Left kidney (tissue), 2 donors: ENCODE results near the gene RPS6KC1. TPM values are rescaled to one million over a fixed set of nuclear protein-coding genes. Genes with fewer than 3 reads are reported as not detected.
A peak's percentile ranks its signal among the peaks of the same experiment; 100 is the strongest.
"Not testable (repeated sequence)": the region's sequence is repeated elsewhere in the genome, so short reads cannot be mapped to it uniquely, and the experiment has no call there.

ENCODE experiments used
- DNase-seq: peaks from one replicate; pipeline ENCODE4 v3.0.0-alpha.2; 2013
- polyA plus RNA-seq: library from polyadenylated mRNA; unstranded; fragments of 120-200 nt; gene quantifications from one replicate; pipeline ENCODE4 v1.2.1, GENCODE V29; 2013; ENCODE audit not compliant: insufficient read length

RPS6KC1 gene
- polyA plus RNA-seq, 1 donor, result 25.0 TPM

GRCh38 chr1:213053455-213053854, 2.4 kb downstream of the RPS6KC1 start:
- no peak for DNase-seq

DNA sequence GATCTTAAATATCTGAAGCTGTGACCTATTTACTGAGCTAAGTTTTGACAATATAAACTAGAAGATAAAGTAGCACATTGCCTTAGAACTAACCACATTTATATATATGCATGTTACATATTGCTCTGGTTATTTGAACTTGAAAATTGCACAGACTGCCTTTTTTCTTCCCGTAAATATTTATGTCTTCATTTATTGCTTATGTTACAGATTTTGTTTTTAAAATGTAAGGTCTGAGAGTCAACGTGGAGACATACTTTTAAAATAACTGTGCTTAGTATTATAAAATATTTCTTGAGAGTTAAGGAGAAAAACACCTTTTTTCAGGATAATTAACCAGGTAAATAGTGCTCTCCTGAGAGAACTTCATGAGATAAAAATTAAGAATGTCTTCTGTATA, 3.1 kb downstream of the RPS6KC1 start:
- no peak for DNase-seq

- no peak for DNase-seq
Measured at GRCh38 chr1:213054733-213055591, 3.9 kb downstream of the RPS6KC1 start.

GRCh38 chr1:213055767-213056166, 4.7 kb downstream of the RPS6KC1 start:
- no peak for DNase-seq

DNA sequence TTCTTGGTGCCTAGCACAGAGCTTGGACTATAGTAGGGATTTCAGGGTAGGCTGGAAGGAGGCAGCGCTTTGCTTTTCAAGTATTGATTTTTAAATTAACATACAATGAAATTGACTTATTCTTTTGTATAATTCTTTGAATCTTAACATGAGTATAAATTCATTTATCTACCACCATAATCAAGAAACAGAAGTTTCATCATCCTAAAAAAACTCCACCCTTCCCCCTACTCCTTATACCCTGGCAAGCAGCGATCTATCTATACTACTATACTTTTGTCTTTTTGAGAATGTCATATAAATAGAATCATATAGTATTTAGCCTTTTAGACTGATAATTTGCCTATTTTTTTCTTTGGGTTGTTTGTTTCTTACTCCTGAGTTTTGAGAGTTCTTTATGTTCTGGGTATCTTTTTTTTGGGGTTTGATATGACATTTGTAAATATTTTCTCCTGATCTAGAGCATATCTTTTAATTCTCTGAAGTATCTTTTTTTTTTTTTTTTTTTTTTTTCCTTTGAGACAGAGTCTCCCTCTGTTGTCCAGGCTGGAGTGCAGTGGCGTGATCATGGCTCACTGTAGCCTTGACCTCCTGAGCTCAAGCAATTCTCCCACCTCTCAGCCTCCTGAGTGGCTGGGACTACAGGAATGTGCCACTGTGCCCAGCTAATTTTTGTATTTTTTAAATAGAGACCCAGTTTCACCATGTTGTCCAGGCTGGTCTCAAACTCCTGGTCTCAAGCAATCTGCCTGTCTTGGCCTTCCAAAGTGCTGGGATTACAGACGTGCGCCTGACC, 6.4 kb downstream of the RPS6KC1 start:
- DNase-seq, result no peak

- no peak for DNase-seq
Measured at GRCh38 chr1:213060836-213061235, 9.8 kb downstream of the RPS6KC1 start.

- no peak for DNase-seq
Measured at GRCh38 chr1:213061263-213061662, 10.2 kb downstream of the RPS6KC1 start.

GRCh38 chr1:213065800-213066199, 14.8 kb downstream of the RPS6KC1 start:
- no peak for DNase-seq

DNA sequence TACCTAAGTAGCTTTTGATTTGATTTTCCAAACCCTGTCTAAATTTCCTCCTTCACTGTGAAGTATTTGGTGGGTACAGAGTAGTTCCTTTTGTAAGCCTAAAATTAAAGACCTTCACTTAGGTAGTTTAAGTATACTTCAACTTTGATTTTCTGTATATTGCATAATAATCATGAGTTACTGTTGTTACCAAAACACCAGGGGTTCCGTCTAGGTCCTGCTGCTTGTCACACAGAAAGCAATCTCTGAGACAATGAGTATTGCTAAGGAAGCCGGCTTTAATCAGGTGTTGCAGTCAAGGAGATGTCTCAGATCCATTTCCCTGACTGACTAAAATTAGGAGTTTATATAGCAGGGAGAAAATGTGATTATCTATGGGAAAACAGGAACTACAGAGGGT, 15.3 kb downstream of the RPS6KC1 start:
- DNase-seq, result no peak

- no peak for DNase-seq
Measured at GRCh38 chr1:213067352-213067751, 16.3 kb downstream of the RPS6KC1 start.

DNA sequence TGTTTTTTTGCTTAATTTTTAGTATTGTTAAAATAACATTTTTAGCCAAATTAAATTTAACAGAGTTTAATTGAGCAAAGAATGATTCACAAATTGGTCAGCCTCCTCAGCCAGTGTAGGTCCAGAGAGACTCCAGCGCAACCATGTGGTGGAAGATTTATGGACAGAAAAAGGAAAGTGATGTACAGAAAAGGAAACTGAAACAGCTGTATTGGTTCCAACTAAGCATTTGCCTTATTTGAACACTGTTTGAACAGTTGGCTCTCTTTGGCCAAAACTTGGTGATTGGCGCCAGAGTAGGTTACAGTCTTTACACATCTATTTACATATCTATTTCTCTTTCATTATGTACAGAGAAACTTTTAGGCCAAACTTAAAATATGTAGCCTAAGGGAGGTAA, 19.4 kb downstream of the RPS6KC1 start:
- DNase-seq, result peak; percentile 30

DNA sequence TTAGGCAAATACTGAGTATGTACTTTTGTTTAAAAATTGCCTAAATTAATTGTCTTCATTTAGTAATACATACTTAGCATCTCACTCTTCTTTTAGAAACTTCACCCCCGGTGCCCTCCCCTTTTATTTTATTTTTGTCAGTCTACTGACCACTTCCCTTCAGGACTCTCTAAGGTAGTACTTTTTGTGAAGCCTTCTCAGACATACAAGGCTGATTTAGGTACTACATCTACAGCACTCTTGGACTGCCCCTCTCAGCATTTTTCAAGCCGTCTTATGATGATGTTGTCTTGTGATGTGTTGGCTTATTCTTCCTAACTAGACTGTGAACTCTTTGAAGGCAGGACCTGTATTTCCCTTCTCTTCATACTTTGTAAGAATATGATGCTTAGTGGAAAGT, 24.7 kb downstream of the RPS6KC1 start:
- DNase-seq, result no peak

- no peak for DNase-seq
Measured at GRCh38 chr1:213082420-213083111, 31.5 kb downstream of the RPS6KC1 start.

GRCh38 chr1:213083112-213083445, 32.0 kb downstream of the RPS6KC1 start:
- DNase-seq, result no peak

DNA sequence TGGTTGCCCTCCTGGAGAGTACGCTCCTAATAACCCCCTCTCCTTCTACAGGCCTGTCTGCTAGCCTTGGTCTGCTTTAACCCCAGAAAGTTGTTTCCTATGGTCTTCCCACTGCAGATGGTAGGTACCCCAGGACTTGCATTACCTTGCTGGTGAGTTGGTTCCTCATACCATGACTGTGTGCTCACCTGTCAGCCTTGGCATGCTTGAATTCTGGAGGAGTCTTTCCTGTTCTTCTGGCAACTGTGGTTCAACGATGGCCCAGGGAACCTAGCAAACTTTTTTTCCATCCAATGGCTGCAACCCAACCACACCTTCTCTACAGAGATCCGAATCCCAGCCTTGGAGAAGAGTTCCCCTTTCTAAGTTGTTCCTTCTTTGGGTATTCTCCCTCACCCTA, 36.9 kb downstream of the RPS6KC1 start:
- DNase-seq, result no peak

- no peak for DNase-seq
Measured at GRCh38 chr1:213089924-213090677, 39.1 kb downstream of the RPS6KC1 start.

DNA sequence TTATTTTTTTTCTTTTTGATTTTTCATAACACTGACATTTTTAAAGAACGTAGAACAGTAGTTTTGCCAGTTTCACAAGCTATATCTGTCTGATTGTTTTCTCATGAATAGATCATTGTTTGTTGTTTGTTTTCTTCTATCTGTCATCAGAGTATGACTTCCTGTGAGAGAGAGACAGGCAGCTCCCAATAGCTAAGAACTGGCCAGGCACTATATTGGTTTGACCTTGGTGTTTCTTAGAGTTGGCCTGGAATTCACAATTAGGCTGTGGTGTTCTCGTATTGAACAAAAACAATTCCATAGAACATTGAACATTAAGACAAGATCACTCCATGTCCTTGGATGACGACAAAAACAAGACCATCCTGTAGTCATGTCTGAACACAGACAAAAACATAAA, 43.4 kb downstream of the RPS6KC1 start:
- DNase-seq, result no peak

GRCh38 chr1:213095467-213095866, 44.4 kb downstream of the RPS6KC1 start:
- no peak for DNase-seq

- no peak for DNase-seq
Measured at GRCh38 chr1:213099682-213100399, 48.8 kb downstream of the RPS6KC1 start.

DNA sequence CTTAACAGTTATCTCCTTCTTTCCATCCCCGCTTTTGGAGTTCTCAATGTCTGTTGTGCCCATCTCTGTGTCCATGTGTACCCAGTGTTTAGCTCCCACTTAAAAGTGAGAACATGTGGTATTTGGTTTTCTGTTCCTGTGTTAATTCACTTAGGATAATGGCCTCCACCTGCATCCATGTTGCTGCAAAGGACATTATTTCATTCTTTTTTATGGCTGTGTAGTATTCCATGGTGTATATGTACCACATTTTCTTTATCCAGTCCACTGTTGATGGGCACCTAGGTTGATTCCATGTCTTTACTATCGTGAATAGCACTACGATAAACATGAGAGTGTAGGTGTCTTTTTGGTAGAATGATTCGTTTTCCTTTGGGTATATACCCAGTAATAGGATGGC, 49.5 kb downstream of the RPS6KC1 start:
- not testable (repeated sequence) for DNase-seq
